Neural progenitor cell (in vitro differentiated cells): ENCODE results near the gene ZNF771.

ENCODE experiments used
- EZH2 ChIP-seq: fragments of 200-600 bp; sonication (generic); IDR thresholded peaks from 2 replicates; pipeline ENCODE4 v1.6.1; 2017; ENCODE audit warnings: antibody characterized with exemption, mild to moderate bottlenecking, moderate library complexity
- EZH2phosphoT487 ChIP-seq: fragments of 200-600 bp; sonication (generic); IDR thresholded peaks from 2 replicates; pipeline ENCODE4 v1.6.1; 2017; ENCODE audit warnings: antibody characterized with exemption
- TF ChIP-seq, protein P1 (sequence below): fragments of 200-600 bp; sonication (generic); IDR thresholded peaks from 2 replicates; pipeline ENCODE4 v1.5.1; 2017; ENCODE audit warnings: antibody characterized with exemption, mild to moderate bottlenecking

GRCh38 chr16:30407804-30408534 is 563 bp downstream of the ZNF771 start:
- TF ChIP-seq EZH2 (no peak), EZH2phosphoT487 (no peak)
- TF ChIP-seq, protein P1, sequence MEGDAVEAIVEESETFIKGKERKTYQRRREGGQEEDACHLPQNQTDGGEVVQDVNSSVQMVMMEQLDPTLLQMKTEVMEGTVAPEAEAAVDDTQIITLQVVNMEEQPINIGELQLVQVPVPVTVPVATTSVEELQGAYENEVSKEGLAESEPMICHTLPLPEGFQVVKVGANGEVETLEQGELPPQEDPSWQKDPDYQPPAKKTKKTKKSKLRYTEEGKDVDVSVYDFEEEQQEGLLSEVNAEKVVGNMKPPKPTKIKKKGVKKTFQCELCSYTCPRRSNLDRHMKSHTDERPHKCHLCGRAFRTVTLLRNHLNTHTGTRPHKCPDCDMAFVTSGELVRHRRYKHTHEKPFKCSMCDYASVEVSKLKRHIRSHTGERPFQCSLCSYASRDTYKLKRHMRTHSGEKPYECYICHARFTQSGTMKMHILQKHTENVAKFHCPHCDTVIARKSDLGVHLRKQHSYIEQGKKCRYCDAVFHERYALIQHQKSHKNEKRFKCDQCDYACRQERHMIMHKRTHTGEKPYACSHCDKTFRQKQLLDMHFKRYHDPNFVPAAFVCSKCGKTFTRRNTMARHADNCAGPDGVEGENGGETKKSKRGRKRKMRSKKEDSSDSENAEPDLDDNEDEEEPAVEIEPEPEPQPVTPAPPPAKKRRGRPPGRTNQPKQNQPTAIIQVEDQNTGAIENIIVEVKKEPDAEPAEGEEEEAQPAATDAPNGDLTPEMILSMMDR = no peak
